WERI-Rb-1 (cell line): ENCODE results near the gene NTRK3.

ENCODE experiments used
- DNase-seq: peaks from one replicate; pipeline ENCODE4 v3.0.0-alpha.2; 2020
- H3K27ac ChIP-seq: fragments of 250-450 bp; sonication (Bioruptor Pico); 2 replicates; pipeline ENCODE4 v1.5.1; 2020; ENCODE audit warnings: mild to moderate bottlenecking, moderate library complexity
- H3K27me3 ChIP-seq: fragments of 250-450 bp; sonication (Bioruptor Pico); 2 replicates; pipeline ENCODE4 v1.5.1; 2021; ENCODE audit warnings: mild to moderate bottlenecking, low read depth, moderate library complexity; ENCODE audit not compliant: insufficient read depth, severe bottlenecking
- H3K36me3 ChIP-seq: fragments of 250-450 bp; sonication (Bioruptor Pico); 2 replicates; pipeline ENCODE4 v1.5.1; 2020; ENCODE audit warnings: mild to moderate bottlenecking, moderate library complexity
- H3K4me3 ChIP-seq: 2 replicates; pipeline ENCODE4 v1.5.1; 2011; ENCODE audit warnings: low read depth, mild to moderate bottlenecking, control low read depth, low read length
- H3K9me3 ChIP-seq: fragments of 250-450 bp; sonication (Bioruptor Pico); 2 replicates; pipeline ENCODE4 v1.5.1; 2021; ENCODE audit warnings: mild to moderate bottlenecking, moderate library complexity; ENCODE audit not compliant: severe bottlenecking
- TF ChIP-seq, protein P1 (sequence below): IDR thresholded peaks from 2 replicates; pipeline ENCODE4 v1.5.1; 2011; ENCODE audit warnings: low read depth, mild to moderate bottlenecking, control low read depth, inconsistent platforms, low read length

NTRK3 gene

DNA sequence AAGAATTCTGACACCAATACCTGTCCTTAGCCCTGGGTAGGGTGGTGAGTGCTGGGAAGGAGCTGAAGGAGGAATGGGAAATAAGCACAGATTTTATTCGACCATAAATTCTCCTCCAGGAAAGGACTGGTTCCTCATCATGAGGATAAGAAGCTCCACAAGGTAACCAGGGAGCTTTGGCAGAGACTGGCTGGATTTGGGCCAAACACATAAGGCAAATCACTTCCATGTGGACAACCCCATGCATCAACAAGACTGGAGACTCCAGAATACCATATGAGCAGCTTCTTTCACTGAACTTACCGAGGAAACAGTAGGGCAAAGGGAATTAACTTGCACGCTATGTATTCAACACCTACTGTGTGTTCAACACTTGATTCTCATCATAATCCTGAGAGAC lies 312.5 kb downstream of the NTRK3 start:
- DNase-seq: no peak
- no peaks in the 10 kb centered on the region for H3K36me3 ChIP-seq
- no peaks in the 10 kb centered on the region for H3K9me3 ChIP-seq
- H3K27ac ChIP-seq: no peak overlapping the region
- no peak overlapping the region for H3K4me3 ChIP-seq
- TF ChIP-seq, protein P1, sequence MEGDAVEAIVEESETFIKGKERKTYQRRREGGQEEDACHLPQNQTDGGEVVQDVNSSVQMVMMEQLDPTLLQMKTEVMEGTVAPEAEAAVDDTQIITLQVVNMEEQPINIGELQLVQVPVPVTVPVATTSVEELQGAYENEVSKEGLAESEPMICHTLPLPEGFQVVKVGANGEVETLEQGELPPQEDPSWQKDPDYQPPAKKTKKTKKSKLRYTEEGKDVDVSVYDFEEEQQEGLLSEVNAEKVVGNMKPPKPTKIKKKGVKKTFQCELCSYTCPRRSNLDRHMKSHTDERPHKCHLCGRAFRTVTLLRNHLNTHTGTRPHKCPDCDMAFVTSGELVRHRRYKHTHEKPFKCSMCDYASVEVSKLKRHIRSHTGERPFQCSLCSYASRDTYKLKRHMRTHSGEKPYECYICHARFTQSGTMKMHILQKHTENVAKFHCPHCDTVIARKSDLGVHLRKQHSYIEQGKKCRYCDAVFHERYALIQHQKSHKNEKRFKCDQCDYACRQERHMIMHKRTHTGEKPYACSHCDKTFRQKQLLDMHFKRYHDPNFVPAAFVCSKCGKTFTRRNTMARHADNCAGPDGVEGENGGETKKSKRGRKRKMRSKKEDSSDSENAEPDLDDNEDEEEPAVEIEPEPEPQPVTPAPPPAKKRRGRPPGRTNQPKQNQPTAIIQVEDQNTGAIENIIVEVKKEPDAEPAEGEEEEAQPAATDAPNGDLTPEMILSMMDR: no peak
- peaks cover 26% of the 10 kb centered on the region for H3K27me3 ChIP-seq

DNA sequence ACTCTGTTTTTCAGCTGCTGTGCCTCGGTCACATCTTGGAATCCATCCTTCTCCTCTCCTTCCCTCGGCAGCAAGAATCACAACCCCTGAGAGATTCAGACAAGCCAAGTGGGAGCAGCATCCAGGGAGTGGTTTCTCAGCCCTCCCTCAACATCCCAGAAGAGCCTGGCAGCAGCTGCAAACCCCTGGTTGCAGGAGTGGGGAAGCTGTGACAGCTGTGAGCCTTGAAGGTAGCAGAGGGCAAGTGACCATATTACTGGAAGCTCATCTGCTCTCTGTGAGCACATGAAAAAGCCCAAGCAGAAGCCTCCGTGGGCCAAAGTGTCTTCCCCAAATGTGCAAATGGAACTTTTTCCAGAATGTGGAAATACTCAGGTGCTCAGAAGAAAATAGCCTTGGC lies 312.9 kb downstream of the NTRK3 start:
- H3K27ac ChIP-seq: no peak overlapping the region
- TF ChIP-seq, protein P1: no peak

DNA sequence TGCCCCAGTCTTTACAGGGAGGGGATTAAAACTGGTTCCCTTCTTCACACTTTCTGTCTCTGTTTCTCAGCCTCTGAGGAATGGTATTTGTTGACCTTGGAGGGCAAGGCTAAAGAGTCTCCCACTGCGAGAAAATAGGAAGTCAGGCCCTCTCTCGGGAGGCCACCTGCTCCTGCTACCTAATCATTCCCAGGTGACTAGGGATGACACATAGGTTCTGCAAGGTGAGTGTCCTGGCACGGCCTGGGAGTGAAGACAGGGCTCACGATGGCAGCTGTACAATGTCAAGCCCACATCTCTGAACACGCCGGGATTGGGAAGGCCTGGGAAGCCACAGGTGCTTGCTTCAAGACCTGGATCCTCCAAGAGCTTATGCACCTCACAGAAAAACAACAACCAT lies 314.2 kb downstream of the NTRK3 start:
- Histone ChIP-seq H3K9me3 (no peaks in the 10 kb centered on the region), H3K36me3 (no peaks in the 10 kb centered on the region), H3K4me3 (no peak overlapping the region), H3K27ac (no peak overlapping the region), H3K27me3 (peaks cover 26% of the 10 kb centered on the region)
- peak; percentile 65 for DNase-seq
- TF ChIP-seq, protein P1: no peak

More for the DNA sequence above, 312.9 kb downstream of the NTRK3 start:
- H3K36me3 ChIP-seq: no peaks in the 10 kb centered on the region
- no peaks in the 10 kb centered on the region for H3K9me3 ChIP-seq
- H3K27me3 ChIP-seq: peaks cover 26% of the 10 kb centered on the region
- H3K4me3 ChIP-seq: no peak overlapping the region
- DNase-seq: no peak

DNA sequence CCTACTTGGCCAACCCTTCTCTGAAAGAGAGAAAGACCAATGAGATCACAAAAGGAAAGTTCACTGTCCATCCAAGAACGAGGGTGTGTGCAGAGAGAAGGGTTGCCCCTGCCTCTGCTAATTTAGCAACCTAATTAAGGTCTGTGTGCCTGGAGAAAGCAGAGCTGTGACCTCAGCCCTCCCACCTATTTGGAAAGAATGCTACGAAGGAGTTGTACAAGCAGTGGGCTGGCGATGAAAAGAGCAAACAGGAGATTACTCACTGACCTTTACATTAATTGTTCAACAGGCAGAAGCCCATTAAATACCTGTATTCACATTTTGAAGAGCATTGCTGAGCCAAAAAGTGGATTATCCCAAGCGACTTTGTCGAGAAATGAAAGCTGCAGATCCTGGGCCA lies 314.9 kb downstream of the NTRK3 start:
- H3K27me3 ChIP-seq: peaks cover 26% of the 10 kb centered on the region
- no peak overlapping the region for H3K27ac ChIP-seq
- DNase-seq: no peak
- H3K36me3 ChIP-seq: no peaks in the 10 kb centered on the region
- TF ChIP-seq, protein P1: no peak
- no peaks in the 10 kb centered on the region for H3K9me3 ChIP-seq
- no peak overlapping the region for H3K4me3 ChIP-seq

DNA sequence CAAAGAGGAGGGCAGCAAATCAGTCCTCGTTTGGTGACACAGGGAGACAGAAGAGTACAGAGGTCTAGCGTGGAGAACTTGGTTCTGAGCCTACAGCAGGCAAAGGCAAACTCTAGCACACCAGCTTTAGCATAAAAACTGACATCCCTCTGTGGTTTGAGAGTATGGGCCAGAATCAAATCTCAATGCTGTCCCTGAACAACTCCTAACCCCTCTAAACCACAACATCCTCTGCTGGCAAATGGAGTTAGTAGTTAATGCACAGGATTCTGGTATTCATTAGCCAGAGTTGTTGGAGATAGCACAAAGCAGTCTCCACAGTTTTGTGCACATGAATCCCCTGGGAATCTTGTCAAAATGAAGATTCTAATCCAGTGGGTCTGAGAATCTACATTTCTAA lies 315.8 kb downstream of the NTRK3 start:
- peaks cover 23% of the 10 kb centered on the region for H3K27me3 ChIP-seq
- TF ChIP-seq, protein P1: no peak
- no peaks in the 10 kb centered on the region for H3K36me3 ChIP-seq
- H3K4me3 ChIP-seq: no peak overlapping the region
- no peak for DNase-seq
- H3K9me3 ChIP-seq: no peaks in the 10 kb centered on the region
- no peak overlapping the region for H3K27ac ChIP-seq

DNA sequence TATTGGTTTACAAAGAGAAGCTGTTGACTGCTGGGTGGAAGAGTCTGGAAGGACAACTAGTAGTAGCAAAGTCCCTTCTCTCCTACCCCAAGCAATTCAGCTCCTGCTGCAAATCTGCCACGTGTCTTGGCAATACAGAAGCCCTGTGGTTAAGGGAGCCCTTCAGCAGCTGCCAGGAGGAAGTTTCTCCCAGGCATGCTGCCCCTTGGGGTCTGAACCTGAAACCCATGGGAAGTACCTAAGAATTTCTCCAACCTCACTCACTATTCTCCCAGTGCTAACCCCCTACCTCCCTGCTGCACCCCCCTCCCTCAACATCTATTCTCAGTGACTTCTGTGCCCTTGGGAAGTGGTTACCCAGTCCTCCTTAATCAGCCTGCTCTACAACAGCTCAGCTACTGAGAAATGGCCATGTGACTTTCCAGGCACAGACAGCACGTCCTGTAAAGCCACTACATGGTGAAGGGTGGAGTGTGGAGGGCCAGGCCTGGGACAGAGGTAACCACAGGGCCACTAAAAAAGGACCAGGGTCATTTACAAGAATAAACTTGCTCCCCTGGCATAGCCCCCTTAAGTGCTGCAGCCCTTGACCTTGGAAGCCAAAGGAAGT lies 316.6 kb downstream of the NTRK3 start:
- no peaks in the 10 kb centered on the region for H3K36me3 ChIP-seq
- TF ChIP-seq, protein P1: no peak
- H3K27me3 ChIP-seq: peaks cover 30% of the 10 kb centered on the region
- no peak overlapping the region for H3K4me3 ChIP-seq
- DNase-seq: no peak
- H3K9me3 ChIP-seq: no peaks in the 10 kb centered on the region
- no peak overlapping the region for H3K27ac ChIP-seq
